Lung microvascular endothelial cell (primary cell): Measurements from ENCODE around the gene FGFR3. TPM values are rescaled to one million over a fixed set of nuclear protein-coding genes. Genes with fewer than 3 reads are reported as not detected.

ENCODE experiments used
- total RNA-seq: library from RNA; depleted of rRNA; stranded (reverse); fragments of >200 nt; gene quantifications from 2 replicates; pipeline ENCODE4 v1.2.1, GENCODE V29; 2014

The FGFR3 gene
- total RNA-seq, 1 donor from 2014 or later, result 0.79 TPM

Other genes with a start within 250 kb of the FGFR3 start
- 1.1 and 1.4 TPM in 2 replicates for gene FAM53A, start 109.0 kb upstream of the FGFR3 start, total RNA-seq
- gene SLBP, start 81.0 kb upstream of the FGFR3 start, total RNA-seq, result 46.0 and 49.4 TPM in 2 replicates
- 17.9 and 30.8 TPM in 2 replicates for gene TMEM129, start 72.0 kb upstream of the FGFR3 start, total RNA-seq
- gene TACC3, start 71.8 kb upstream of the FGFR3 start, total RNA-seq, result 4.4 and 10.2 TPM in 2 replicates
- gene LETM1, start 62.9 kb downstream of the FGFR3 start, total RNA-seq, result 48.6 and 70.2 TPM in 2 replicates
- gene NSD2, start 78.1 kb downstream of the FGFR3 start, total RNA-seq, result 29.9 and 32.7 TPM in 2 replicates
- 8.5 and 10.3 TPM in 2 replicates for gene NELFA, start 215.7 kb downstream of the FGFR3 start, total RNA-seq